Putamen (tissue), 1 donor: Measurements from ENCODE around the gene PATJ.
"Not testable (repeated sequence)": the region's sequence is repeated elsewhere in the genome, so short reads cannot be mapped to it uniquely, and the experiment has no call there.

ENCODE experiments used
- DNase-seq: peaks from one replicate; pipeline ENCODE4 v3.0.0-alpha.2; 2016; ENCODE audit warnings: low spot score

The PATJ gene

DNA sequence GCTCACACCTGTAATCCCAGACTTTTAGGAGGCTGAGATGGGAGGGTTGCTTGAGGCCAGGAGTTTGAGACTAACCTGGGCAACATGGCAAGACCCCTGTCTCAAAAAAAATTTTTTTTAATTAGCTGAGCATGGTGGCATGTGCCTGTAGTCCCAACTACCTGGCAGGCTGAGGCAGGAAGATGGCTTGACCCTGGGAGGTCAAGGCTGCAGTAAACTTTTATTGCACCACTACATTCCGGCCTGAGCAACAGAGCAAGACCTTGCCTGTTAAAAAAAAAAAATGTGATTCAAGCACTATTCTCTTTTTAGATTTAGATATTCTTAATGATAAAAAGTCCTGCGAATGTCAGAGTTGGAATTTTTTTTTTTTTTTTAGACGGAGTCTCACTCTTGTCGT lies 349.8 kb downstream of the PATJ start:
- DNase-seq = no peak

GRCh38 chr1:62093261-62093660 lies 351.0 kb downstream of the PATJ start:
- no peak for DNase-seq

GRCh38 chr1:62097464-62097863 lies 355.2 kb downstream of the PATJ start:
- DNase-seq = no peak

DNA sequence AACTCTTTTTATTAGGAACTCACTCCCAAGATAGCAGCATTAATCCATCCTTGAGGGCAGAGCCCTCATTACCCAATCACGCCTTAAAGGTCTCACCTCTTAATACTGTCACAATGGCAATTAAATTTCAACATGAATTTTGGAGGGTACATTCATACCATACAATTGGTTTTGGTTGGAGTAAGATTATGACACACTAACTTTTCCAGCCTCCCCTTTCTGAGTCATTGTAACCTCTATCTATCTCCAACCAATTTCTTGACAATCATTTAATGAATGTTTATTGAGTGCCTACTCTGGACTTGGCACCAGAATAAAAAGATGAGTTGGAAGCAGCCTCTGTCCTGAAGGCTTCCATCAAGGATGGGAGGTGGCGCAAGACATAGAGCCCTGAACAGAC lies 358.2 kb downstream of the PATJ start:
- DNase-seq = no peak

DNA sequence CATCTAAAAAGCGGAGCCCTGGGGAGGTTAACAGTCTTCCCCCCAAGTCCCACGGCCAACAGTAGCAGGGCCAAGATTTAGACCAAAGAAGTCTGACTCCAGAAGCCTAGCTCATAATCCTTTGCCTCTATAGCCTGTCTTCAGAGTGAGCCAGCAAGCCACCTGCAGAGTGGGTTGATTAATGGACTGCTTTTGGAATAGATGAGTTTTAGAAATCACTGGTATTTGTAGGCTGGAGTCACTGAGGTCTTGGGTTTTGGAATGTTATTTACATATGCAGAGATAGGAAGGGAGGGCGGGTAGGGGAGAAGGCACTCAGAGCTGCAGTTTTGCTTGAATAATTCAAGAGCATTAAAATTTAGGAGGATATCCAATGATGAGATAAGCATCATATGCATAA lies 361.6 kb downstream of the PATJ start:
- no peak for DNase-seq

DNA sequence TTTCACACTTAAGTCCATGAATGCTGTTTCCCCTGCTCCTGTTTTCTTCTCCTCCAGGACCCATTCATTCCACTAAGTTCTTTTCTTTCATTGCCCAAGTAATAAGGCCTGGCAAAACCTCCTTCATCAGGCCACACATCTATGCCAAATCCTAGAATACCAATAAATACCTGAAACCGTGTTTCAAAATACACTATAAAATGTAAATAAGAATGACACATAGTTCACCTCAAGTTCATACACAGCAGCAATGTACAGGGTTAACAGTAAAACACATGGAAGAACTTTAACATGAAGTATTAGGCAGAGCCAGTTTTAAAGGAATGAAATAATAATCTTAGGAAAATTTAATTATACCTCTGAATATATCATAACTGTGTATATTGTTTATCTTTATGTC lies 365.6 kb downstream of the PATJ start:
- no peak for DNase-seq

- DNase-seq = no peak
Measured at GRCh38 chr1:62109124-62109523, 366.8 kb downstream of the PATJ start.

DNA sequence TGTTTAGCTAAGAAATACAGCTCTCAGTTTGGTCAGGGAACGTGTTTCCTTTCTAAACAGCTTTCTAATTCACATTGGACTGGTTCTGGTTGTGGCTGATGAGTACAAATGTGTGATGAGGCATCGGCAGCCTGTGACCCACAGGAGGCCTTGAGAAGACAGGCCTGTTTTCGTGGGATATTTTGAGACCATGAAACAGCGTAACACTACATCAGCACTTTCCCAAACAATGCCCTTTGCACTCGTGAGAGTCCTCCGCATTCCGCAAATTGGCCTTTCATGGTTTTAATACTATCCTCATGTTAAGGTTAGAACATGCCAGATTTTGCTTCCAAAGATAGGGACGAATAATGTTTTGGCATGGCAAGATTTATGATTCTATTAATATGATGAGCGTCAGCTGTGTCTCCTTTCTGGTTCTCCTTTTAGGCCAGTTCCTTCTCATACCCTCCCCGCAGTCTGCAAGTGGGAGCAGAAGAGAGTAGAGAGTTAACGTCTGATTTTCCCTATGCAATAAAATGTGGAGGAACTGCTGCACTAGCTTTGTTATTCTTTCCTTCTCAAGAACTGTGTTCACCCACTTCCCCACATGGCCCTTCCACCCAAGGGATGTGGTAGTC lies 368.0 kb downstream of the PATJ start:
- DNase-seq = no peak

DNA sequence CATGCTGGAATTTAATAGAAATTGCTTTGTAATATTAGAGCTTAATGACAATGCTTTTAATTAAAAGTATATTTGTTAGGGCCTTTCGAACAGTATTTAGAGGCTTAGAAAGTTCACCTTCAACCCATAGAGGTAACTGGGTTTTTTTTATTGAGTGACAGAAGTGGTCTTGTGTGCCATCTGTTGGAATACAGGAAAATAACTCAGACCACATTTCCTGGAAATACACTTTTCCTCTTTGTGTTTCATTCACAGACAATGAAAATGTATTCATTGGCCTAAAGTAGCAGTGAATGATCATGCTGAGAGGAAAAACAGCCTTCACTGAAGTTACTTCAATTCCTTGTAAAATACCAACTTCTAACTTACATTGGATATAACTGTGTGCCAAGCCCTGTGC lies 368.8 kb downstream of the PATJ start:
- no peak for DNase-seq

DNA sequence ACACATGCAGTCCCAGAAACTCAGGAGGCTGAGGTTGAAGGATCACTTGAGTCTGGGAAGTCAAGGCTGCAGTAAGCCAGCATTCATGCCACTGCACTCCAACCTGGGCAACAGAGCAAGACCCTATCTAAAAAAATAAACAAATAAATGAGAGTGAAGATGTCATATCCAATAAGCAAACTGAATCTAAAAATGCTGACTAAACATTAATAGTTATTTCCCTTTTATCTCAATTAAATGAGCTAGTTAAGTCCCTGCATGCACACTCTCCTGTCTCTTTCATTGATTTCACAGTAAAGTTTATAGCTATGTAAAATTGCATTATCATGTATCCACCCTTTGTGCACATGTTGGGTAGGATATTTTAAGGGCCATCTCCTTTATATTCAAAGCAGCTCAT lies 371.2 kb downstream of the PATJ start:
- DNase-seq = no peak

GRCh38 chr1:62117018-62117750 lies 374.9 kb downstream of the PATJ start:
- DNase-seq = no peak

DNA sequence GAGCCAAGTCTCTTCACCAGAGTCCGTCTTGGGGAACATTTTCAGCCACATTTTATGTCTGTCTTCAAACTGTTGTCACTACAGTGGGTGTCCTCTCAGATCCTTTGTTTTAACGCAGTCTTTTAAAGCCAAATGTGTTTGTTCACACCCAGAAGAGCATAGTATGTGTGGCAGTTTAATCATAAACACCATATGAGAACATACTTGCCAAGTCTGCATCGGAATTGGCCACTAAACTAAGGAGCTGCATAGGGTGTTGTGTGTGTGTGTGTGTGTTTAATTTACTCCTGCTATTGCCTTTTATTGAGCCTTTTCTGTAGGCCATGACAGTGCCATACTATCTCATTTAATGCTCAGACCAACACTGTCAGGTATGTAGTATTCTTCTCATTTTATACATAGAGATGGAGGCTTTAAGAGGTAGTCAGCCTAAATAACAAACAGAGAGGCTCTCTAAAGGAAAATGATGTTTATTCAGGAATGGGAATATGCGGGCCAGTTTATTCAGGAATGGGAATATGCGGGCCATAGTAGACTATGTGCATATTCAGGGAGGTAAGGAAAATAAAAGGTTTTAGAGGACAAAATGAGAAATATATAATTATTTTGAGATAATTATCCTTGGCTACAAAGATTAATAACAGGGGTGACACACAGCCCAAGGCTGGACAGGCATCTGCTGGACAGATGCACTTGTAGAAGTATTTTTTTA lies 384.5 kb downstream of the PATJ start:
- DNase-seq = no peak

DNA sequence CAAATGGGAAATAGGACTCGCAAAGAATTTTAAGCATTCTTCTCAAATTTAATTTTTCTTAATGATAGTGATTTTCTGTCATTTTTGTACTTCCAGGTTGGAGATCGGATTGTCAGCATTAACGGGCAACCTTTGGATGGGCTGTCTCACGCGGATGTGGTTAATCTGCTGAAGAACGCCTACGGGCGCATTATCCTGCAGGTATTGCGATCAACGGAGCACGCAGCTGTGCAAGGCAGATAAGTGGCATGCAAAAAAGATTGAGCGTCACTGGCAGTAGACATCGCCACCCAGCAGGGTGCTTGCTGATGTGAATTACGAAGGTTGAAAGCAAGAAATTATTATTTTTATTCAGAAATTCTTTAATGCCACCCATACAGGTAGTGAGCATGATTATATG lies 386.5 kb downstream of the PATJ start:
- no peak for DNase-seq

DNA sequence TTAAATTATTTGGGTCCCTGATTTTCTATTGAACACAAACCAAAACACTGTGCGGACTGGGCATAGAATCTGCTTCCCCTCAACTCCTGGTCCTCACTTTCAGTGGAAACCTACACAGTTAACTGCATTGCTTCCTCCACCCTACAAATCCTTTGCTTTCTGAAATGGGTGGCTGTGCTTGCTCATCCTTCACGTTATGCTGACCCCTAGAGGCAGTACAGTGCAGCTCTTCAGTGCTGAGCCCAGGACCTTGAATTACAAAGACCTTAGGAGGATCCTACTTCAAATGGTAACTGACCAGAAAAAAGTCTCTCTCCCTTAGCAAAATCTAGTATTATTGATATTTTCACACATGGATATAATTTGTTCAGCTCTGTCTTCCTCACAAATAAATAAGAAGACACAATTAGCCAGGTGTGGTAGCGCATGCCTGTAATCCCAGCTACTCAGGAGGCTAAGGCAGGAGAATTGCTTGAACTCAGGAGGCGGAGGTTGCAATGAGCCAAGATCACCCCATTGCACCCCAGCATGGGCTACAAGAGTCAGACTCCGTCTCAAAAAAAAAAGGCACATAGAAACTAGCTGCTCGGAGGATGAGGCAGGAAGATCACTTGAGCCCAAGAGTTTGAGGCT lies 388.9 kb downstream of the PATJ start:
- peak; percentile 51 for DNase-seq

GRCh38 chr1:62138029-62138428 lies 395.7 kb downstream of the PATJ start:
- DNase-seq = no peak

DNA sequence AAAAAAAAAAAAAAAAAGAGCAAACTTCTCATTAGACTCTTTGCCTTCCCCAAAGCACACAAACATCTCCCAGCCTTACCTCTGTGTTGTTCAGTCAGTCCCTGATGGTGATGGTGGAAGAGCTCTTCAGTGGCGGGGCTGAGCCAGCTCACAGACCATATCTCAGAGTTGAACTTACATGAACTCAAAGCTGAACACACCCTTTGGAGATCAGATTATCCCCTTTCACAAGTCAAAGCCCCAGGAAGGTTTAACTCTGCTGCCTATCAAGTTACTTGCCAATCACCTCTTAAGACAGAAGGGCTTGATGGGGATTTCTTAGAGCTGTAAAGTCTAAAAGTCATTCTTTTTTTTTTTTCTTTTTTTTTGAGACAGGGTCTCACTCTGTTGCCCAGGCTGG lies 397.1 kb downstream of the PATJ start:
- no peak for DNase-seq

DNA sequence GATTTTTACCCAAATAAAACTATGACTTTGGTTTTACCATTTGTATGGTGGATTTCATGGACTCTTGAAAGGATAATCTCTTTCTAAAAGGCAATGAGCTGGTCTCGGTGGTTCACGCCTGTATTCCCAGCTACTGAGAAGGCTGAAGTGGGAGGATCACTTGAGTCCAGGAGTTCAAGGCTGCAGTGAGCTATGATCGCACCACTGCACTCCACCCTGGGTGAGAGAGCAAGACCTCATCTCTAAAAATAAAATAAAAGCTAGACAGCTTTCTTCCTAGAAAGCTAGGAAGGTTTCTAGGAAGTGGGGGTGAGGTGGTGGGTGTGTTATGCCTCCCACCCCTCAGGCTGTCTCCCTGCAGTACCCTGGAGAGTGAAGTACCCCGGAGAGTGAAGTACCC lies 398.4 kb downstream of the PATJ start:
- no peak for DNase-seq

- DNase-seq = no peak
Measured at GRCh38 chr1:62142496-62142895, 400.2 kb downstream of the PATJ start.

GRCh38 chr1:62144238-62144831 lies 402.1 kb downstream of the PATJ start:
- peak; percentile 62 for DNase-seq

DNA sequence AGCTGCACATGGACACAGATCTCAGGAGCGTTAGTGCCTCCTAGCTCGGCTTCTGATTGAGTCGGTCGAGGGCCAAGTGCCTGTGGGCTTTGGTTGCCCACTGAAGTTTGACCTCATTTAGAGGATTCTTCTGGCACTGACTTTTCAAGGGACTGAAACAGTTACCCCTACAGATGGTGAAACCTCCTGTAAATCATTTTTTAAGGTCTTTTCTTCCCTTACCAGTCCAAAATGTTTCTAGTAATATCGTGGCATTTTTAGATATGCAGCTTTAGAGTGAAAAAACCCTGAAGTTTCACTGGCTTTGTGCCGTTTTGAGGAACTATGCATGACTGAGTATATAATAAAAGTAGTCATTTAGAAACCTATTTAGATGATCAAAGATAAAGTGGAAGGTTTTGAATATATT lies 417.7 kb downstream of the PATJ start:
- DNase-seq = no peak

- DNase-seq = no peak
Measured at GRCh38 chr1:62161711-62162110, 419.4 kb downstream of the PATJ start.

DNA sequence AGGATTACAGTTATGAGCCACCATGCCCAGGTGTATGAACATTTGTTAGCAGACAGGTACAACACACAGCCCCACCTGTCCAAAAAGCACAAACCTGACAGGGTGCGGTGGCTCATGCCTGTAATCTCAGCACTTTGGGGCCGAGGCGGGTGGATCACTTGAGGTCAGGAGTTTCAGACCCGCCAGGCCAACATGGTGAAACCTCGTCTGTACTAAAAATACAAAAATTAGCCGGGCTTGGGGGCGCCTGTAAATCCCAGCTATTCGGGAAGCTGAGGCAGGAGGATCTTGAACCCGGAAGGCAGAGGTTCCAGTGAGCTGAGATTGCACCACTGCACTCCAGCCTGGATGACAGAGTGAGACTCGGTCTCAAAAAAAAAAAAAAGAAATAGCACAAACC lies 428.1 kb downstream of the PATJ start:
- DNase-seq = not testable (repeated sequence)
